GM11168 (cell line): ENCODE data around the gene SCLY.
"Not testable (repeated sequence)": the region's sequence is repeated elsewhere in the genome, so short reads cannot be mapped to it uniquely, and the experiment has no call there.

ENCODE experiments used
- in situ Hi-C: fragments of 300-500 bp; cut with MboI; formaldehyde crosslinking; loops from one replicate; pipeline ENCODE4 v1.12.0; 2022; ENCODE audit warnings: low sequenced_read_pairs; ENCODE audit not compliant: unreplicated experiment

SCLY gene

DNA sequence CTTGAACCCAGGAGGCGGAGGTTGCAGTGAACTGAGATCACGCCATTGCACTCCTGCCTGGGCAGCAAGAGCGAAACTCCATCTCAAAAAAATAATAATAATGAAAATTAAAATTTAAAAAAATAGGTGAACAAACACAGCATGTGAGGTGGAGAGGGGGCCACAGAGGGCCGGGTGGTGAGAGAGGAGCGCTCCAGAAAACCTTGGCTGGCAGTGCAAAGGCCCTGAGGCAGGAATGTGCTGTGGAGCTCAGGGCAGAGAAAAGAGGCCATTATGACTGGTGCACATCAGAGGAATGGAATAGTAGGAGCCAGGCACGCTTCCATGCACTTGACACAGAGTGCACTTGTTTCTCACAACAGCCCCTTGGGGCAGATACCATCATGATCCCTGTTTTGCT, 21.6 kb upstream of the SCLY start:
- in situ Hi-C loops = no loop called here

DNA sequence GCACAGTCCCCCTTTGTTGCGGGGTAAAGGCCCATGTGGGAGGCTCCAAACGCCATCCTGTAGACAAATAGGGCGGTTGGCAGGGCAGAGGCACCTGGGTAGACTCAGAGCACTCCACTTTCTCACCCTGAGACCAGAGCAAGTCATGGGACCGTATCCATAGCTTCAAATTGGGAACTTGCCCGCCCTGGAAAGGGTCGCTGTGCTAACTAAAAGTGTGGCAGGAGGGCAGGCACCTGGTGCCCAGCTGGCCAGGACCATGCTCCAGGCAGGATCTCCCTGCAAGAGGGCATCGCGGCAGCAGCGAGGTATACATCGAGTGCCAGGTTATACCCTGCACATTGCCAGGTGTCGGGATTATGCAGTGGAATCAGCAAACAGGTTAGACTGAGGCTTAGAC, 20.8 kb upstream of the SCLY start:
- in situ Hi-C loops = no loop called here

DNA sequence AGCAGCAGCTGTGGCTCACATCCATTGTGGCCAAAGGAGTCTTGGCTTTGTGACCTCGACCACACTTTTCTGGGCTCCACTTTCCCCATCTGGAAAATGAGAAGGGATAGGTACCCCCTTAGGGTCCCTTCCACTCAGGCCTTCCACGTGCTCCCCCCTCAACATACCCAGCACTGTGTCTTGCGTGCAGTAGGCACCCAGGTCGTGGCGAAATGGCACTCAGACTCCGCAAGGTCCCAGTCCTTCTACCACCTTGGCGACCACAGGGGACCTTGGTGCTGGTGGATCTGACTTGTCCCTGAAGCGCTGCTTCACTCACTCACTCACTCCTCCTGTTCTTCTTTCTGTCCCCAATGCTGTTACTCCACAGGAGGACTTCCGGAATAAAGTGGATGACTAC, 19.9 kb upstream of the SCLY start:
- in situ Hi-C loops = no loop called here

DNA sequence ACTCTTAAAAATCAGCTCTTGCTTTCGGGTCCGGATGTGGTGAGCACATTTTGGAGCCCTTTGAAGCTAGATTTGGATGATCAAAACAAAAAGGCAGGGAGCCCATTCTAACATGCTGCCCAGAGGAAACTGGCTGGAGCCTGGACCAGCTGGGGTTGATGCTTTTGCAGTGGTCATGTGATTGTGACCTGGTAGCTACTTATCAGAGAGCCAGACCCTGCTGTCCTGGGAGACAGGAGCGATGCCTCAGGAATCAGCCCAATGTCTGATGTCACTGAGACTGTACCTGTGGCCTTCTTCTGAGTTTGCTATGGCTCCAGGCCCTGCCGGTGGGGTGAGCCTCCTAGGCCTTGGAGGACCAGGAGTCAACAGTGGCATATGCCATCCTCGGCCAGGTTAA, 18.7 kb upstream of the SCLY start:
- in situ Hi-C loops = no loop called here

DNA sequence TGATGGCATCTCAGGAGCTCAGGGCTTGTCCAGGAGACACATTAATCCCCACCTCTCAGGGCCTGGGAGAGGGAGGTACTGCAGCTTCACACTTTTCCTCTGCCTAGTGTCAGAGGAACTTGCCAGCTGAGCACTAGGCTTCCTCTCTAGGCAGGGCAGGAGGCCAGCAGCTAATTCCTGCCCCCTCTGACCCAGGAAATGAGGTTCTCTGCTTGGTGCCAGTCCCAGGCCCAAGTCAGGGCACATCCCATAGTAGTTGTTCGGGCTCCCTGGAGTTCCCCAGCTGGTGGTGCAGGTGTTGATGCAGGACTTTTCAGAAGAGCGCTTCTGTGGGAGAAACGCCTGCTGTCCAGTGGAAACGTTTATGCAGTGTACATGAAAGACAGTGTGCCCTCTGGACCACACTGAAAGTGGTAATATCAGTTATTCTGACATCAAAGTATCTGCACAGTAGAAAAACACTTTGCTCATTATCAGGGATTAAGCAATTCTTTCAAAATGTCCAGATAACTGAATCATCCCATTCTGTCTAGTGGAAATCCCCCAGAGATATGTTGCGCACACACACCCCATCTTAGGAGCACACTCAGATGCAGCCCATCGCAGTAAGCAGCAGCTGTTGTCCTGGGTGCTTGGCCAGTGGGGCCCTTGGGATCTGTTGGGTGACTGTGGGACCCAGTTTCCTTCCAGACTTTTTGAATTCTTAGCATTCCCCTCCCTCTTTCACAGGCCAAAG, 17.8 kb upstream of the SCLY start:
- in situ Hi-C loops = no loop called here

DNA sequence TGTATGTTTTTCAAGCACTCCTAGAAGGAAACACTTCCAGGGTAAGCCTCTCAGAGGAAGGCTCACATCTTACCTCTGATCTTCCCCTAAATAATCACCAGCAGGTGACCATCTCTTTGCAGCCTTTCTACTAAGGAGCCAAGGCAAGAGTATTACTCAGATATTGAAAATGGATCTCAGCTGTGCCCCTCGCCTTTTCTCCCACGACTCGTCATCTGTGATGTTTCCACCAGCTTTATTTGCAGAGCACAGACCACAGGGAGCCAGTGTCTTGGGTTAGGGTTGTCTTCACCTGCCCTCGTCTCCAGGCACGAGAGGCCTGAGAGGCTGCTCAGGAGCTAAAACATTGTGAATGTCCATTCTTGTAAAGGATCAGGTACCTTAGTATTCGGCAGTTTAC, 16.9 kb upstream of the SCLY start:
- in situ Hi-C loops = no loop called here

DNA sequence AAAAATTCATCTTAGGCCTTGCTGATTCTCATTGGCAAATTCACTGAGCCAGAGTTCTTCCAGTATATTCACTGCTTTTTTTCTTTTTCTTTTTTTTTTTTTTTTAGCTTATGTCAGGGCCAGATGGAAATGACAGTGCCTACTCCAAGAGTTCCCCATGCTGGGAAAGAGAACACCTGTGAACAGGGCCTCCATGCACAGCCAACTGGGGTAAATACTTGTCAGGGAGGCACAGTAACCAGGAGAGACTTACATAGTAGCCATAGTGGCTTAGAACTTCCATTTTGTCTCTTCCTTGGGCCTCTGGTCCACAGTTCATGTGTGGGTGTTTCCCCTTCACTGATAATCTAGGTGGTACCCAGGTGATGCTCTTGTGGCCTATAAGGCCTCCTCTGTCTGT, 15.2 kb upstream of the SCLY start:
- in situ Hi-C loops = no loop called here

DNA sequence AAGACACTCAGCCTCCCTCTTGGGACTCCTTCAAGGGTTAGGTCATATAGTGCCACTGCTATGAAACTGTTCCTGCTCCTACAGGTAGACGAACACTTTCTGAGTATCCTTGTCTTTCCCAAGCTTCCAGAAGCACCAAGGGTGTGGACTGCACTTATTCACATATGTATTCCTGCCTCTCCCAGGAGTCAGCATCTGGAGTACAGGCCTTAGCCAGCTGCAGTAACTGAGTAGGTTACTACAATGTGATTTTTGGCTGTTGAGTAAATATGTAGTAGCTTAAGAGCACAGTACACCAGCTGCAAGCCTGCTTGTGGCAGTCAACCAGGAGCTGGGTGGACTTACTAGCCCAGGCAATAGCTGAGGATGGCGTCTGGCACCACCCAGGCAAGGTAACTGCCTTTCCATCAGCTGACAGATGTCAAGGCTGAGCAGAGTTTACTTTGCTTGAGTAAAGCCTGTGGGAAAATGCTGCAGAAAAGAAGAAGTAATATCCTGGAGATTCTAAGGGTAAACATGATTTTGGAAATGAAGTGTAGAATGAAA, 14.0 kb upstream of the SCLY start:
- in situ Hi-C loops = no loop called here

DNA sequence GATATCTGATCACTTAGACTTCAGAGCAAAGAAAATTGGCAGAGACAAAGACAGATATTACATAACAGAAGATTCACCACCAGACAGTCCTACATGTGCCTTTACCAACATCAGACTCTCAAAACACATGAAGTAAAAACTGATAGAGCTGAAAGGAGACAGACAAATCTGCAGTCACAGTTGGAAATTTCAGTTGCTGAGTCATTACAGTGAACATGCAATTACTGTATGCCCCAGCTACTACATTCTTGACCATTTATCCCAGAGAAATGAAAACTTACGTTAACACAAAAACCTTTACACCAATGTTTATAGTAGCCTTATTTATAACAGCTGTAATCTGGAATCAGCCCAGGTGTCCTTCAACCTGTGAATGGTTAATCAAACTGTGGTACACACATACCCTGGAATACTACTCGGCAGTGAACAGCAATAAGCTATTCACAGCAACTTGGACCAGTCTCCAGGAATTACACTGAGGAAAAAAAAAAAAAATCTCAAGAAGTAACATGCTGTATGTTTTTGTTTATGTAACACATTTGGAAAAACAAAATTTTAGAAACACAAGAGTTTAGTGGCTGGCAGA, 7.5 kb upstream of the SCLY start:
- in situ Hi-C loops = no loop called here

DNA sequence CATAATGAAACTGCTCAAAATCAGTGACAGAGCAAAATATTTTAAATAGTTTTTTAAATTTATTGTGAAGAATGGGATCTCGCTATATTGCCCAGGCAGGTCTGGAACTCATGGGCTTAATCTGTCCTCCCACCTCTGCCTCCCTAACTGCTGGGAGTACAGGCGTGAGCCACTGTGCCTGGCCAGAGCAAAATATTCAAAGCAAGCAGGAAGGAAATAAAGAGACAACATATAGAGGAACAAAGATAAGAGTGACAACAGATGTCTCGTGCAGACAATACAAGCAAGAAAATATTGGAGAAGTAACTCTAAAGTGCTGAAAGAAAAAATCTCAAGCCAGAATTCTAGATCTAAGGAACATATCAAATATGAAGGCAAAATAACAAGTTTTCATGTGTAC, 5.0 kb upstream of the SCLY start:
- in situ Hi-C loops = no loop called here

DNA sequence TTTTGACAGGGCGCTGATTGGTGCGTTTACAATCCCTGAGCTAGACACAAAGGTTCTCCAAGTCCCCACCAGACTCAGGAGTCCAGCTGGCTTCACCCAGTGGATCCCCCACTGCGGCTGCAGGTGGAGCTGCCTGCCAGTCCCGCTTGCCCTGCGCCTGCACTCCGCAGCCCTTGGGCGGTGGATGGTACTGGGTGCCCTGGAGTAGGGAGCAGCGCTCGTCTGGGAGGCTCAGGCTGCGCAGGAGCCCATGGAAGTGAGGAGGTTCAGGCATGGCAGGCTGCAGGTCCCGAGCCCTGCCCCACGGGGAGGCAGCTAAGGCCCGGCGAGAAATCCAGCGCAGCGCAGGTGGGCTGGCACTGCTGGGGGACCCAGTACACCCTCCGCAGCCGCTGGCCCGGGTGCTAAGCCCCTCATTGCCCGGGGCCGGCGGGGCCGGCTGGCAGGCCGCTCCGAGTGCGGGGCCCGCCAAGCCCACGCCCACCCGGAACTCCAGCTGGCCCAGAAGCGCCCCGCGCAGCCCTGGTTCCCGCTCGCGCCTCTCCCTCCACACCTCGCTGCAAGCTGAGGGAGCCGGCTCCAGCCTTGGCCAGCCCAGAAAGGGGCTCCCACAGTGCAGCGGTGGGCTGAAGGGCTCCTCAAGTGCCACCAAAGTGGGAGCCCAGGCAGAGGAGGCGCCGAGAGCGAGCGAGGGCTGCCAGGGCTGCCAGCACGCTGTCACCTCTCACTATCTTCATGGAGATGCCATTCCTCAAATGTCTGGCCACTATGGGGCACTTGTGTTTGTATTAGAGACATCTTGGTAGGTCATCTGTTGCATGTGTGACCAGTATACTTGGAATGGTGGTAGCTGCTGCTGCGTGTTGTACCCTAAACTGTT, 2.9 kb upstream of the SCLY start:
- in situ Hi-C loops = not testable (repeated sequence)

DNA sequence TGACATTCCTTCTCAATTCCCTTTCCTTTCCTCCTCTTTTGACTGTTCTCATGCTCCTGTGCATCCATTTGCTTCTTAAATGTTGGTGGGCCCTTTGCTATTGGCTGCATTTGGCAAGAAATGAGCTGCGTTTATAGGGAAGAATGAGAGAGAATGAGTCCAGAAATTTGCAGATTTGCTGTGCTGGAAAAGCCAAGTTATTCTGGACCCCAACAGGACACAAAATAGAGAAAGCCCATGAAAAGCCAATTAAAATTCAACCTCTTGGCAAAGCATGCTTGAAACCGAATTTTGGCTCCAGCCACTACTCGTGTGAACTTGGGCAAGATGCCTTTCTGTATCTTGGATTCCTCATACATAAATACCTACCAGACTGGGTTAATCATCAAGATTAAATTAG, 1.3 kb upstream of the SCLY start:
- in situ Hi-C loops = no loop called here

DNA sequence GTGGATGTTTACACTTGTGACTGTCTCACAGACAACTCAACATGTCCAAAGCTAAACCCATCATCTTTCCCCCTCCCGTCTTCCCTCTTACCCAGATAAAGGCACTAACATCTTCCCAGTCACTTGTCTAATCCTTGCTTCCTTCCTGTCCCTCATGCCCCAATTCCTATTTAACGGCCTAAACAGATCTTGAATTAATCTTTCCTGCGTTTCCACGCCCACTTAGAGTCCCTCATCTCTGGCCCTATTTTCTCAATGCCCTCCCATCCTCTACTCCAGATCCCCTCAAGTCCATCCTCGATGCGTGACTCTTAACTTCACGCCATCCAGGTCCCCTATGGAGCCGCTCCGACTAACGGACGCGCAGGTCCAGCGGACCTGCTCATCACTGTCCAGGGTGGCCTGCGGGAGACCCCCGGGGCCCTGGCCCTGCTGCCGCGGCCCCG, 682 bp upstream of the SCLY start:
- in situ Hi-C loops = no loop called here

DNA sequence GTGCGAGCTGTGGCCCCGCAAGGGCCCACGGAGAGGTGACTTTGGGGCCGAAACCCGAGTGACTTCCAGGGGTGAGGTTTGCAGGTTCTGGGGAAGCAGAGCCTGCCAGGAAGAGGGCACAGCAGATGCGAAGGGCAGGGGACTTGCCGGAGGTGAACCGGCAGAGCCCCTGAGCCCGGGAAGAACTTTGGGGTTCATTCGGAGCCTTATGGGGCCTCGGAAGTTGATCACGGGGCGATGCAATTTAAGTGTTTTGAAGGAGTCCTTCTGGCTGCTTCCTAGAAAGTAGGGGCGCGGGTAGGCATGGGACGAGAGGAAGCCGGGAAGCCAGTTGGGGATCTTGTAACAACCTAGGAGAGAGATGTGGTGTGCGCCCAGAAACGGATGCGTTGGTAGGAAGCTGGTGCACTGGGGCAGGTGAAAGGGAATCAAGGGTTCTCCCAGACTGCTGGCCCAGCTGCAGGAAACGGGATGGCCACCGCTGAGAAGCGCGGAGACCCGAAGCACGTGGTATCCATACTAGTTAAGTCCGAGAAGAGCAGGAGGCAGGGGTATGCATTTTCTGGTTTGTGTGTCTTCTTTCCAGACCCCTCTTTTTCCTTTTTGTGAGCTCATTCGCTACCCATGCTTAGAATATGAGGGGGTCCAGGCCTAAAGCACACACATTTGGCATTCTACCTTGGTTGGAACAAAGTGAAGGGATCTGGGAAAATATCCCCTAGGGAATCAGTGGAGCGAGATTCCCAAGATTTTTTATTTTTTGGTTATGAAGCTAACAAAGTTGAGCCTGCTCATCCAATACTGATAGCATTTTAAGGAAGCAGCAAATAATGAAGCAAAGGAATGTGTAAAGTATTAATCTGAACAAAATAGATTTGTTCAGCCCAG, 758 bp downstream of the SCLY start:
- in situ Hi-C loops = no loop called here

DNA sequence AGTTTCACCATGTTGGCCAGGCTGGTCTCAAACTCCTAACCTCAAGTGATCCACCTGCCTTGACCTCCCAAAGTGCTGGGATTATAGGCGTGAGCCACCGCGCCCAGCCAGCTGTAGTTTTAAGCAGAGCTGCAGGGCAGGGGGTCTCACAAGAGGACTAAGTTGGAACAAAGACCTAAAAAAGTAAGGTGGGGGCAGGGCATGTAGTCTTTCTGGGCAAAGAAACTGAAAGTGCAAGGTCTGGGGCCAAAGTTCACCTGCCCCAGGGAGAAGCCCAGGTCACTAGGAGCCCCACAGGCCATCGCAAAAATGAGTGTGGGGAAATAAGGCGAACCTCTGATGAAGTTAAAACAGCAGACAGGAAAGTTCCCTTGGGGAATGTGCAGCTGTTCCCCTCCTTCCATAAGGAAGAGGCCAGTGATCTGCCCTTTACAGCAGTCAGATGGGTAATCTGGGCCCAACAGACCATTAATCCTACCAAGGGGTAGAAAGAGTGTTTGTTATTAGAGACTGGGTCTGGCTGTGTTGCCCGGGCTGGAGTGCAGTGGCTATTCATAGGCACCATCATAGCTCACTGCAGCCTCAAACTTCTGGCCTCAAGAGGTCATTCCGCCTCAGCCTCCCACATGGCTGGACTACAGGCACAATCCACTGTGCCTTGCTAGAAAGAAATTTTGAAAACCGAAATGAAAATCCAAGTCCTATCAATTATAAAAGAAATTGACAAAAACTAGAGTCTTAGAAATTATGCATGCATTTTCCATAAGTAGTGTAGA, 2.8 kb downstream of the SCLY start:
- in situ Hi-C loops = no loop called here

DNA sequence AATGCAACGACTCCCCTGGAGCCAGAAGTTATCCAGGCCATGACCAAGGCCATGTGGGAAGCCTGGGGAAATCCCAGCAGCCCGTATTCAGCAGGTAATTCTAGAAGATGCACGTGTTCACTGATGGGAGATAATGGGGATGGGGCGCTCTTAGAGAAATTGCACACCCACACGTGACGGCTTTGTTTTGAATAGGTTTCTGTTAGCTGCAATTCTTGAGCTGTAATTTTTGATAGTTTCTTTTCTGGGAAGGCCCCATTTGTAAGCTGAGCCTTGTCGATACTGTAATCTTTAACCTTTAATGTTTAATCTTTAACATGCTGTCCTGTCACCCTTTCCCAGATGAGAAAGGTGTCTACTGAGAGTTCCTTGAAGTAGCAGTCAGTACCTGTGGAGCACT, 3.6 kb downstream of the SCLY start:
- in situ Hi-C loops = no loop called here

DNA sequence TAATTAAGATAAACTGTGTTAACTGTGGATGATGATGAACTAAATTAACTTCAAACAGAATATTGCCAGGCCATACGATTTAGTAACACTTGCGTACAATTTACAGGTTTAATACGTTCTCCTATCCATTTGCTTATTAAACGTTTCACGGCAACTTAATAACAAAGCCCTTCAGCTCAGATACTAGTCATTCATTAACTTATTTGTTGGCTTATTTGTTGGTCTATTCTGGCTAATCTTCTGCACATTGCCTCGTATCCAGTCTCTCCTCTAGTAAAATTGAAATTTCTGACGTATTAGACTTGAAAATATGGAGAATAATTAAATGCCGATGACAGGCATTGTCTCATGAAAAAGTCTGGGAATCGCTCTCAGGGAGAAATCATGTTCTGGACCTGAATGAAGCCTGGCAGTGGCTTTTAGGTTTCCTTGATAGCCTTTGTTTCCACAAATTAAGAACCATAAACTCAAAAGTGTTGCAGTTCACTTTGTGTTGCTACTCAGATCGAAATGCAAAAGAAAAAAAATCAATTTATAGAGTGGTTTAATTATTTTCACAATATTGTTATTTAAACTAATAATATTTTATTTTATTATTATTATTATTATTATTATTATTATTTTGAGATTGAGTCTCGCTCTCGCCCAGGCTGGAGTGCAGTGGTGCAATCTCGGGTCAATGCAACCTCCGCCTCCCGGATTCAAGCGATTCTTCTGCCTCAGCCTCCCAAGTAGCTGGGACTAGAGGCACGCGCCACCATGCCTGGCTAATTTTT, 4.5 kb downstream of the SCLY start:
- in situ Hi-C loops = no loop called here

DNA sequence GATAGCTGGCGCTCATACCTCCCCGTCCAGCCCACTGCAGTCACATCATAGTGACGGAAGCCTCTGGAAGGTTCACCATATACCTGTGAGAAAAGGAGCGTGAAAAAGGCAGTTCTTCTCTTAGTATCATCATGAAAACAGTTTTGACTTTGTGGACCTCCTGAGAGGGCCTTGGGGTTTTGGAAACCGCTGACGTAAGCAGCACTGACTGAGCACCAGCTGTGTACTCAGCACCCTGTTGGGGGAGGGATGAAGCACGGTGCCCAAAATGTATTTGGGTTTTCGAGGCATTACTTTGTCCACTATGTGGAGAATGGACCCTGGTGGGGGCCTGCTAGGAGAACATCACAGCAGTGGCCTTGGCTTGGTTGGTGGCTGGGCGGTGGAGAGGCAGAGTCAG, 5.4 kb downstream of the SCLY start:
- in situ Hi-C loops = no loop called here

DNA sequence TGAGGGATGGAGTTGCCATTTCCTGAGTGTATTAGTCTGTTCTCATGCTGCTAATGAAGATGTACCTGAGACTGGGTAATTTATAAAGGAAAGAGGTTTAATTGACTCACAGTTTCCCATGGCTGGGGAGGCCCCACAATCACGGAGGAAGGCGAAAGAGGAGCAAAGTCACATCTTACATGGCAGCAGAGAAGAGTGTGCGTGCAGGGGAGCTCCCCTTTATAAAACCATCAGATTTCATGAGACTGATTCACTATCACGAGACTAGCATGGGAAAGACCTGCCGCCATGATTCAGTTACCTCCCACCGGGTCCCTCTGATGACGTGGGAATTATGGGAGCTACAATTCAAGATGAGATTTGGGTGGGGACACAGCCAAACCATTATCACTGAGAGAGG, 5.9 kb downstream of the SCLY start:
- in situ Hi-C loops = not testable (repeated sequence)
